Astrocyte (in vitro differentiated cells and primary cell): ENCODE measurements around the gene TRPV6.

Experiments
- CTCF ChIP-seq: IDR thresholded peaks from 2 replicates; pipeline ENCODE4 v1.5.1; 2011; ENCODE audit warnings: low read depth, mild to moderate bottlenecking, inconsistent platforms, low read length, moderate library complexity; ENCODE audit not compliant: insufficient read depth
- EZH2 ChIP-seq: IDR thresholded peaks from 2 replicates; pipeline ENCODE4 v1.6.1; 2012; ENCODE audit warnings: mild to moderate bottlenecking, low read length, inconsistent platforms; ENCODE audit not compliant: insufficient read depth

- TF ChIP-seq CTCF (no peak), EZH2 (no peak)
Measured at GRCh38 chr7:142860968-142861367, 24.6 kb downstream of the TRPV6 start.
